K562 (cell line): Measurements from ENCODE around the gene HES6. TPM values are rescaled to one million over a fixed set of nuclear protein-coding genes. Genes with fewer than 3 reads are reported as not detected.

Source experiments
- CTBP1 ChIP-seq: fragments of 450-650 bp; IDR thresholded peaks from 2 replicates; pipeline ENCODE4 v1.6.1; 2016; ENCODE audit warnings: borderline replicate concordance
- HIVEP1 ChIP-seq: fragments of 250-450 bp; sonication (Bioruptor Pico); IDR thresholded peaks from 2 replicates; pipeline ENCODE4 v1.4.0; 2020; ENCODE audit warnings: mild to moderate bottlenecking
- NFYB ChIP-seq: IDR thresholded peaks from 2 replicates; pipeline ENCODE4 v1.6.1; 2011; ENCODE audit warnings: mild to moderate bottlenecking, moderate library complexity; ENCODE audit not compliant: insufficient read length; ENCODE audit errors: extremely low read depth
- RCOR1 ChIP-seq, 2 experiments: IDR thresholded peaks; 2 replicates each; pipeline ENCODE4 v1.6.1; 2012; ENCODE audit warnings: low read depth in 2 of 2, low read length in 2 of 2, borderline replicate concordance in 1 of 2, improper control_type of control experiment in 1 of 2
- ZNF212 ChIP-seq: fragments of 450-650 bp; formaldehyde crosslinking; IDR thresholded peaks from 2 replicates; pipeline ENCODE4 v1.4.0; 2020; ENCODE audit warnings: mild to moderate bottlenecking
- polyA plus RNA-seq, 8 experiments: library from polyadenylated mRNA; depleted of rRNA in 4 of 8; stranded (reverse) in 5 of 8; unstranded in 3 of 8; fragments of >200 nt; fragmentation: Nextera tagmentation in 2 of 8; fragmentation: Illumina TruSeq in 1 of 8; extraction: Ambion mirVana in 2 of 8; extraction: Trizol in 1 of 8; gene quantifications; 2 replicates each; pipeline versions ENCODE4 v1.2.1 to v1.2.3, GENCODE V29; 2011 to 2014; ENCODE audit warnings: inconsistent platforms in 1 of 8, missing spikeins in 1 of 8
- total RNA-seq, 7 experiments: library from RNA; depleted of rRNA in 6 of 7; stranded (reverse); fragments of >200 nt in 6 of 7; fragmentation: Illumina TruSeq in 2 of 7; extraction: Trizol in 2 of 7; gene quantifications; 2 replicates each; pipeline versions ENCODE4 v1.2.1 to v1.2.3, GENCODE V29; 2011 to 2021; ENCODE audit warnings: low replicate concordance in 1 of 7
- TF ChIP-seq, protein P1 (sequence below): fragments of 250-450 bp; sonication (Bioruptor Pico); IDR thresholded peaks from 2 replicates; pipeline ENCODE4 v1.9.0; 2021; ENCODE audit warnings: mild to moderate bottlenecking
- TF ChIP-seq, protein P2 (sequence below): fragments of 250-450 bp; sonication (Bioruptor Pico); IDR thresholded peaks from 2 replicates; pipeline ENCODE4 v1.5.0; 2021; ENCODE audit warnings: mild to moderate bottlenecking, moderate library complexity

HES6 gene
- total and polyA plus RNA-seq, 9 of the 15 experiments (the other 6 are each of a cell fraction or from before 2014, with no cell fraction given) = 6.2 to 133 (median 29.2) TPM

DNA sequence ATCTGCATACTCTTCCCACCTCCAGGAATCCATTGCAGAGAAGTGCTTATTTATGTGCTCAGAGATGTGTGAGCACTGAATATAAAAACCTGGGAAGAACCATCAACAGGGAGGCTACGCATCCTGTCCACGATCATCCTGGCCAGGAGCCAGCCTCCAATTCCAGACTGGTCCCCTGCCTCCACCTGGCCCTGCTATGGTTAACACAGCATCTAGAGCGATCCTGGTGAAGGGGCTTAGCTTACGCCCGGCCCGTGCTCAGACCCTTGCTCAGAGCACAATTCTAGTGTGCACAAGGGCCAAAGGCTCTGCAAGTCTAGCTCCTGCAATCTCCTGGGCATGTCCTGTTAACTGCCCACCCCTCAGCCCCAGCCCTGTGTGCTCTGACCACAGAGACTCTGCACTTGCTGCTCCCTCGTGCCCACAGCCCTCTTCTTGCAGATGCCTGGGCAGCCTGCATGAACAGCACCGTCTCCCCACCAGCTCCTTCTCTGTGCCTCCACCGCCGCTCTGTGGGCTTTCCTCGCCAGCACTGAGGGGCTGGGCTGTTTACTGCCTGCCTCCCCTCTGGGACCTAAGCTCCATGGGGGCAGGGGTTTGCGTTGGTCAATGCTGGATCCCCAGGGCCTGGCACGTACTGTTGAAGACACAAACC lies 42.1 kb upstream of the HES6 start (continued):
- TF ChIP-seq, protein P1, sequence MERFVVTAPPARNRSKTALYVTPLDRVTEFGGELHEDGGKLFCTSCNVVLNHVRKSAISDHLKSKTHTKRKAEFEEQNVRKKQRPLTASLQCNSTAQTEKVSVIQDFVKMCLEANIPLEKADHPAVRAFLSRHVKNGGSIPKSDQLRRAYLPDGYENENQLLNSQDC (CRISPR knock-in tag) = no peak
- TF ChIP-seq HIVEP1 (CRISPR knock-in tag) (no peak), CTBP1 (no peak), ZNF212 (no peak), NFYB (no peak), RCOR1 (IDR thresholded peaks at IDR 0.05; ENCODE audit: borderline replicate concordance in 1 of 2, low read depth in 2 of 2, low read length in 2 of 2) (no peak)
- TF ChIP-seq, protein P2, sequence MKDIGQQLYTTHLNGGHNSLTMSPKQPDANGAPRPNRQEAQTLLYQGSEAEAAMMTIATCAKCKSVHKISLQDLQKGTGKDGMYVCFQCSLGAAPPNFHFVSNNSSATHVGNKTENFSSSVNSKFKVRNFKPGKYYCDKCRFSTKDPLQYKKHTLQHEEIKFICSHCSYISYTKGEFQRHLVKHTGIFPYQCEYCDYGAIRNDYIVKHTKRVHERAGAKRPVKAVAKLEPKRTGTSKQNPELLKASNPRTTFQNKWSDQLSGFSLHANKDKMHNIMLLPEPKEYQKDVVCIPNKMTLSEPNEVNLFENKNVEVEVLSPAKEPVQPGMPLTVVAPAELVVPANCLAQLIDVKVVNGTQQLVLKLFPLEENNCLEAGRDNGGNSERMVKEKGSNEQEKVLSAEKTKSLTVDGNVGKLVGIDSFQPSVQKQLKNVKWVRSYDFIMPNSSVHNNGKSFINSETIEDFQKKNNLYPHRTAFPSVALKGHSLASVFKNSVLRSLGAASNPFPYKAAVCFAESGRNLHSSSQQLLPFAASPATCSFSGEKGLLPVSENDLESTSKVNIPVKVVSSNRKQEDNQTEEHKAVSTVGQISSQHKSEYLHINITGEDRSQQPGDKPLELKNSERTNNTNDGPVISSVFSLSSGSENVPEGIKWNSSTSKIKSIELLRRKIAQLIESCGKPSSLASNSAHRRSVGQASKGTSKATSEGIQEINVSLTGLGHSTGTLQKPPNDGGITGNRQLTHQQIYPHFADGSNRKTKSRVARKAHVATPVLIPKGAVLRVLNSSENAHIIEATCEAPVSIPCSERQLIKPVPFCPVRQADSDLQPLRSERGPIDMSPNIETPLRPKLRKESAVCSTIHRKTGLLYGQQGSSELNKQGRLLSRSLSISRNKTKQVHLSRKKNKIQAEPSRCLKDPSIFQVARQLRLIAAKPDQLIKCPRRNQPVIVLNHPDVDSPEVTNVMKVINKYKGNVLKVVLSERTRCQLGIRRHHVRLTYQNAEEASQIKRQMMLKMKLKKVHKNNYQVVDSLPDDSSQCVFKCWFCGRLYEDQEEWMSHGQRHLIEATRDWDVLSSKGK (CRISPR knock-in tag) = no peak
- TF ChIP-seq, all 486 proteins: peak for 0
